Cardiac muscle cell (in vitro differentiated cells and primary cell): ENCODE data around the gene DCX. TPM values are rescaled to one million over a fixed set of nuclear protein-coding genes. Genes with fewer than 3 reads are reported as not detected.
A peak's percentile ranks its signal among the peaks of the same experiment; 100 is the strongest.

Experiments
- DNase-seq, 2 donors: peaks; one replicate each; pipeline versions ENCODE4 v3.0.0 to v3.0.0-alpha.2; 2010 to 2017; ENCODE audit warnings: low read depth in 1 of 2, low spot score in 1 of 2
- H3K27ac ChIP-seq: fragments of 200-600 bp; sonication (generic); 2 replicates; pipeline ENCODE4 v1.5.1; 2016
- H3K27me3 ChIP-seq: fragments of 200-600 bp; sonication (generic); 2 replicates; pipeline ENCODE4 v1.6.0; 2016; ENCODE audit warnings: control low read depth
- H3K36me3 ChIP-seq: fragments of 200-600 bp; sonication (generic); 2 replicates; pipeline ENCODE4 v1.5.1; 2016; ENCODE audit warnings: control low read depth
- H3K4me1 ChIP-seq: fragments of 200-600 bp; sonication (generic); 2 replicates; pipeline ENCODE4 v1.8.1; 2017; ENCODE audit warnings: low read depth, mild to moderate bottlenecking, mixed run types
- H3K4me3 ChIP-seq: fragments of 200-600 bp; sonication (generic); 2 replicates; pipeline ENCODE4 v1.5.1; 2016; ENCODE audit warnings: mild to moderate bottlenecking
- H3K9me3 ChIP-seq: fragments of 200-600 bp; sonication (generic); 2 replicates; pipeline ENCODE4 v1.5.1; 2017; ENCODE audit warnings: low read depth, mild to moderate bottlenecking, control low read depth
- polyA plus RNA-seq: library from polyadenylated mRNA; unstranded; fragments of >200 nt; fragmentation: Nextera tagmentation; extraction: Ambion mirVana; gene quantifications from 2 replicates; pipeline ENCODE4 v1.2.1, GENCODE V29; 2016
- total RNA-seq: library from RNA; depleted of rRNA; stranded (reverse); fragments of >200 nt; gene quantifications from 2 replicates; pipeline ENCODE4 v1.2.3, GENCODE V29; 2016
- TF ChIP-seq, protein P1 (sequence below): IDR thresholded peaks from 2 replicates; pipeline ENCODE4 v1.5.1; 2012; ENCODE audit warnings: low read depth, mild to moderate bottlenecking, low read length

Gene DCX
- total and polyA plus RNA-seq, 2 experiments from 2014 or later = 0.34 to 1.0 TPM

DNA sequence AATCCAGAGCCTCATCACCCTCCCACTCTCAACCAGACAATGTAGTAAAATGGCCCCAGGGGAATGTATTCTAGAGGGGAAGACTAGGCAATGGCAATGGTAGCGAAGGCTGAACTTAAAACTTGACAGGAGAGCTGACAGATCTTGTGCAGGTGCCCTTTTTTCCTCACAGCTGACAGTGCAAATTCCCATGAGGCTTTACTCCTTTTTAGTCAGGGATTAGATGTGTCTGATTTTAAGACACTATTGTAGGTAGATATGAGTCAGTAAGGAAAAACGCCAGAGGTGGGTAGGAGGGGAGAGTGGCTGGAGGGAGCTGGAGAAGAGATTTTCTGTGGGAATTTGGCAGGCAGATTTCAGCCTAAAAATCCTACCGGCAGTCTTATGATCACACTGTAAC is 152.4 kb downstream of the DCX start:
- no peak for DNase-seq
- TF ChIP-seq, protein P1, sequence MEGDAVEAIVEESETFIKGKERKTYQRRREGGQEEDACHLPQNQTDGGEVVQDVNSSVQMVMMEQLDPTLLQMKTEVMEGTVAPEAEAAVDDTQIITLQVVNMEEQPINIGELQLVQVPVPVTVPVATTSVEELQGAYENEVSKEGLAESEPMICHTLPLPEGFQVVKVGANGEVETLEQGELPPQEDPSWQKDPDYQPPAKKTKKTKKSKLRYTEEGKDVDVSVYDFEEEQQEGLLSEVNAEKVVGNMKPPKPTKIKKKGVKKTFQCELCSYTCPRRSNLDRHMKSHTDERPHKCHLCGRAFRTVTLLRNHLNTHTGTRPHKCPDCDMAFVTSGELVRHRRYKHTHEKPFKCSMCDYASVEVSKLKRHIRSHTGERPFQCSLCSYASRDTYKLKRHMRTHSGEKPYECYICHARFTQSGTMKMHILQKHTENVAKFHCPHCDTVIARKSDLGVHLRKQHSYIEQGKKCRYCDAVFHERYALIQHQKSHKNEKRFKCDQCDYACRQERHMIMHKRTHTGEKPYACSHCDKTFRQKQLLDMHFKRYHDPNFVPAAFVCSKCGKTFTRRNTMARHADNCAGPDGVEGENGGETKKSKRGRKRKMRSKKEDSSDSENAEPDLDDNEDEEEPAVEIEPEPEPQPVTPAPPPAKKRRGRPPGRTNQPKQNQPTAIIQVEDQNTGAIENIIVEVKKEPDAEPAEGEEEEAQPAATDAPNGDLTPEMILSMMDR = no peak
- no peak overlapping the region for H3K4me3 ChIP-seq
- H3K27me3 ChIP-seq = no peaks in the 10 kb centered on the region
- no peaks in the 10 kb centered on the region for H3K36me3 ChIP-seq
- no peaks in the 10 kb centered on the region for H3K9me3 ChIP-seq
- no peaks in the 10 kb centered on the region for H3K4me1 ChIP-seq
- H3K27ac ChIP-seq = no peak overlapping the region

DNA sequence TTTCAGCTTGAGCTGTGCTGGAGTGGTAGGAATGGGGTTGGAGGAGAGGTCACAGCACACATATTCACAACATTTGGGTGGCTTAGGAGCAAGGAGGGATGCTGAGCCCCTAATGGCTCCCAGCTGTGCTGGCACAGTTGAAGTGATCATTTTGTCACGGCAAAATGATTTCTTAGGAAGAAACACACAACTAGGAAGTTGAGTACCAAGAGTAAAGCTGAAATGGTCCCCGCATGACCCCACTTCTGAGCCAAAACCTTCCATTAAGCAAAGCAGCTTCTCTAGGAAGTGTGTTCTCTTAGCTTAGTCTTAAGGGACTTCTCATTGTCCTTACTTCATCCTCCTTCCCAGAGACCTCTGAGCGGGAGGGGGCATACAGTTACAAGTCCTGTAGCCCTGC is 154.3 kb downstream of the DCX start:
- H3K27ac ChIP-seq = no peak overlapping the region
- no peaks in the 10 kb centered on the region for H3K27me3 ChIP-seq
- DNase-seq = no peak
- TF ChIP-seq, protein P1 = no peak
- H3K4me3 ChIP-seq = no peak overlapping the region
- H3K36me3 ChIP-seq = no peaks in the 10 kb centered on the region
- H3K9me3 ChIP-seq = no peaks in the 10 kb centered on the region
- H3K4me1 ChIP-seq = no peaks in the 10 kb centered on the region

DNA sequence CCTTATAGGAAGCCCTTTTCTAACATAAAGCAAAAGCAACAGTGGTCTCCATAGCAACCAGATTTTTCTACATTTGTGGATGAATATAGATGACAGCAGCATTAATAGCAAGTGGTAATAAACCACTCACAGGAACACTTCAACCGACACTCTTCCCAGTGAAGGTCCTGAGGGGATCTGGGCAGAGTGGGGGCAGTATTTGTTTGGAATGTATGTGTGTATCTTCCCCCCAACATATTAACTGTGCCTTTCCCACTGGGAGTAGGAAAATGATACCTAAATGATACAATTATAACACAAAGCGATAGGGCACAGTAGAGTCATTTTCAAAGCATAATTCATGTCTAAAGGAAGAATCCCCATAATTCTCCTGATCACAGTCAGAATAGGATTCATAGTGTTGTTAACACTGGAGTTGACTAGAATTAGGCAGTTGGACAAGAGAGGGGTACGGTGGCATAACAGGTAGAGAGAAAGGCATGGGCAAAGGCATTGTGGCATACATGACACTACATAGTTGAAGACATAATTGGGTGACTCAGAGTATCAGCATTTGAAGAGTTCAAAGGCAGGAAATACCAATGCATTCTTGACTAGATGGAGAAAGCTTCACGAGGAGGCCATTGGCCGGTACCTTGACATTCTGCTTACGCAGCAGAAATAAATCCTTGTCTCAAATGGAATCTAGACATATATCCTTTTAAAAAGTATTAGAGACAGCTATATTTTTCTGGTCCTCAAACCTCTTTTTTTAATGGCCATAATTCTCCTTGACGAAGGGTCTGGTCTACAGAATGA is 156.9 kb downstream of the DCX start:
- TF ChIP-seq, protein P1 = no peak
- H3K4me1 ChIP-seq = no peaks in the 10 kb centered on the region
- H3K9me3 ChIP-seq = no peaks in the 10 kb centered on the region
- no peak overlapping the region for H3K4me3 ChIP-seq
- H3K27ac ChIP-seq = no peak overlapping the region
- no peaks in the 10 kb centered on the region for H3K36me3 ChIP-seq
- H3K27me3 ChIP-seq = no peaks in the 10 kb centered on the region
- DNase-seq = no peak

DNA sequence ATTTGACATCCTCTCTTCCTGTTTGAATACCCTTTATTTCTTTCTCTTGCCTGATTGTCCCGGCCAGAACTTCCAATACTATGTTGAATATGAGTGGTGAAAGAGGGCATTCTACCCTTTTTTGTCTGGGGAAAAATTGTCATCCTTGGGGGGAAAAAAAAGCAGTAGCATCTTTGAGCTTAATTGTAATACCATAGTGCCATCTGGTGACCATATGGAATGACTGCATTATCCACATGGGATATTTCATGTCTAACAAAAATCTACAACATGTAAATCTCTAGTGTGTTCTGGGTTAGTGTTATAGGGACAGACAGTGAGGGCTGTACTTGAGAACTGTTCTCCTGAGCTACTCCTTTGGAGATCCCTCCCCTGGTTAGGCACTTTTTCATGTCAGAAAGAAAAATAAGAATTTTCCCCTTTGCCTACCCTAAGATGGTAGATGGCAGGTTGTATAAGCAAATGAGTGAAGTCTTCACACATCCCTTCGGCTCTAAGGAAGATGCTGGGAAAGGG is 167.7 kb downstream of the DCX start:
- peak; percentile 6 to 40 for DNase-seq
- Histone ChIP-seq H3K27me3 (no peaks in the 10 kb centered on the region), H3K27ac (no peak overlapping the region), H3K9me3 (no peaks in the 10 kb centered on the region), H3K4me3 (no peak overlapping the region), H3K36me3 (no peaks in the 10 kb centered on the region), H3K4me1 (no peaks in the 10 kb centered on the region)
- TF ChIP-seq, protein P1 = peak; percentile 30

Other genes starting within 250 kb of the DCX start
- gene CAPN6, start 141.7 kb downstream of the DCX start, total RNA-seq = 0.39 and 0.66 TPM in 2 replicates
- gene CAPN6, start 141.7 kb downstream of the DCX start, polyA plus RNA-seq = 0.04 and 1.4 TPM in 2 replicates
- 9.3 and 11.0 TPM in 2 replicates for gene SERTM2, start 99.5 kb upstream of the DCX start, total RNA-seq
- 11.9 and 12.7 TPM in 2 replicates for gene SERTM2, start 99.5 kb upstream of the DCX start, polyA plus RNA-seq